NOMO-1 (cell line): ENCODE results near the gene ZG16.
"Not testable (repeated sequence)": the region's sequence is repeated elsewhere in the genome, so short reads cannot be mapped to it uniquely, and the experiment has no call there.

ENCODE experiments used
- DNase-seq, 2 experiments: peaks; one replicate each; lab custom pipeline; 2025; ENCODE audit not compliant: unreplicated experiment in 2 of 2; lab: John Stamatoyannopoulos, UW

Gene ZG16

DNA sequence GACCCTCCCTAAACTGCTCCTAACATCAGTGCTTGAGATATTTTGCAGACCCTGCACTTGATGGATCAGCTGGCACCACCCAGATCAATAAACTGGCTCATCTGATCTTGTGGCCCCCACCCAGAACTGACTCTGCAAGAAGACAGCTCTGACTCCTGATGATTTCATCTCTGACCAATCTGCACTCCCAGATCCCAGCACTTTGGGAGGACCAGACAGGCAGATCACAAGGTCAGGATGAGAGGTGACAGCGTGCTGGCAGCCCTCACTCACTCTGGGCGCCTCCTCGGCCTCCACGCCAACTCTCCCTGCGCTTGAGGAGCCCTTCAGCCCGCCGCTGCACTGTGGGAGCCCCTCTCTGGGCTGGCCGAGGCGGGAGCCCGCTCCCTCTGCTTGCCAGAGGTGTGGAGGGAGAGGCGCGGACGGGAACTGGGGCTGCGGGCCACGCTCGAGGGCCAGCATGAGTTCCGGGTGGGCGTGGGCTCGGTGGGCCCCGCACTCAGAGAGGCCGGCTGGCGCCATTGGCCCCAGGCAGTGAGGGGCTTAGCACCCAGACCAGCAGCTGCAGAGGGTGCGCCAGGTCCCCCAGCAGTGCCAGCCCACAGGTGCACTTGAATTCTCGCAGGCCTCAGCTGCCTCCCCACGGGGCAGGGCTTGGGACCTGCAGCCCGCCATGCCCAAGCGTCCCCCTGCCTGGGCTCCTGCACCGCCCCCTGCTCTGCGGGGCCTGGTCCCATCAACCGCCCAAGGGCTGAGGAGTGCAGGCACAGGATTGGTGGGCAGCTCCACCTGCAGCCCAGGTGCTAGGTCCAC, 29.9 kb upstream of the ZG16 start:
- no peak for DNase-seq

DNA sequence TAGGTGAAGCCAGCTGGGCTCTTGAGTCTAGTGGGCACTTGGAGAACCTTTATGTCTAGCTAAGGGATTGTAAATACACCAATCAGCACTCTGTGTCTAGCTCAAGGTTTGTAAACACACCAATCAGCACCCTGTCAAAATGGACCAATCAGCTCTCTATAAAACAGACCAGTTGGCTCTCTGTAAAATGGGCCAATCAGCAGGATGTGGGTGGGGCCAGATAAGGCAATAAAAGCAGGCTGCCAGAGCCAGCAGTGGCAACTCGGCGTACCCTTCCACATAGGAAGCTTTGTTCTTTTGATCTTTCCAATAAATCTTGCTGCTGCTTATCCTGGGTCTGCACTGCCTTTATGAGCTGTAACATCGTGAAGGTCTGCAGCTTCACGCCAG, 29.3 kb upstream of the ZG16 start:
- not testable (repeated sequence) for DNase-seq

DNA sequence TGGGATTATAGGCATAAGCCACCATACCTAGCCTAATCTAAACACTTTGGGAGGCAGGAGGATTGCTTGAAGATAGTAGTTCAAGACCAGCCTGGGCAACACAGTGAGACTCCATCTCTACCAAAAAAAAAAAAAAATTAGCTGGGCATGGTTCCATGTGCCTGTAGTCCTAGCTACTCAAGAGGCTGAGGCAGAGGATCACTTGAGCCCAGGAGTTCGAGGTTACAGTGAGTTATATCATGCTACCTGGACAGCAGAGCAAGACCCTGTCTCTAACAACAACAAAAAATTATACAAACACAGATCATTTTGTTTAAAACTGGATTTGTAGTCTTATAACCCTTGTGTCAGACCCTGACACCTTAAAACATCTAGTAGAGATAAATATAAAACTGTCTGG, 24.5 kb upstream of the ZG16 start:
- no peak for DNase-seq

DNA sequence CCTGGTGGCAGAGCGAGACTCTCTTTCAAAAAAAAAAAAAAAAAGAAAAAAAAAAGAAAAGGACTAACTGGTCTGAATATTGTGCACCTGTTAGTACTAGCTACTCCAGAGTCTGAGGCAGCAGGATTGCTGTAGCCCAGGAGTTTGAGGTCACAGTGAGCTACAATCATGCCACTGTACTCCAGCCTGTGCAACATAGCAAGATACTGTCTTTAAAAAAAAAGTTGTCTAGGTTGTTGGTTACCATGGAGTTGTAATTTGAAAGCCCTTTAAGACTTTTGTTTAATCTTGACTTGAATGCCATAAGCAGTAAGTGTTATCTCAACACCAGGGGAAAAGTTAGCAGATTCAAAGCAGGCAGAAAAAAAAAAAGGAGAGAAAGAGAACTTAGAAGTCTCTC, 21.4 kb upstream of the ZG16 start:
- no peak for DNase-seq

DNA sequence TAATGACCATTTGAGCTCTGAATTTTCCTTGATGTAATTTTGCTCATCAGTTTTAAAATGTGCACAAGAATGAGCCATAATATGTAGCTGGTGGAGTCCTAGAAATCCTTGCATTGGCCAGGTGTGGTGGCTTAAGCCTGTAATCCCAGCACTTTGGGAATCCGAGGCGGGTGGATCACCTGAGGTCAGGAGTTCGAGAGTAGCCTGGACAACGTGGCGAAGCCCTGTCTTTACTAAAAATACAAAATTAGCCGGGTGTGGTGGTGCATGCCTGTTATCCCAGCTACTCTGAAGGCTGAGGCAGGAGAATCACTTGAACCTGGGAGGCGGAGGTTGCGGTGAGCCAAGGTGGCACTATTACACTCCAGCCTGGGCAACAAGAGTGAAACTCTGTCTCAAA, 21.0 kb upstream of the ZG16 start:
- DNase-seq = not testable (repeated sequence)

DNA sequence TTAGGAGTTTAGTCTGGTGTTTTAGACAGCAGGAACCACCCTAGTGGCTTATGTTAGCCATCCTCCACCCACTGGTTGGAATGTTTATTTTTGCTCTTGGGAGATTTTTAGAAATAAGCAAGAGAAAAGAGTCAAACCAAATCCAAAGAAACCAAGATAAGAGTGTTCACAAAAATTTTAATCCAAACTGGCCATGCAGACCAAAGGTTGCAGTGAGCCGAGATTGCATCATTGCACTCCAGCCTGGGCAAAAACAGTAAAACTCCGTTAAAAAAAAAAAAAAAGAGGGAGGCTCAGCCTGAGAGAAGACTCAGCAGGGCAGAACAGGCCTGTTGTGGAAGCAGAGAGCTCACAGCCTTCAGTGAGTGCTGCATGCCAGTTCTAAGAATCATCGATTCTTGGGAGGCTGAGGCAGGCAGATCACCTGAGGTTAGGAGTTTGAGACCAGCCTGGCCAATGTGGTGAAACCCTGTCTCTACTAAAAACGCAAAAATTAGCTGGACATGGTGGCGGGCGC, 20.0 kb upstream of the ZG16 start:
- peak; percentile 43 to 58 for DNase-seq

DNA sequence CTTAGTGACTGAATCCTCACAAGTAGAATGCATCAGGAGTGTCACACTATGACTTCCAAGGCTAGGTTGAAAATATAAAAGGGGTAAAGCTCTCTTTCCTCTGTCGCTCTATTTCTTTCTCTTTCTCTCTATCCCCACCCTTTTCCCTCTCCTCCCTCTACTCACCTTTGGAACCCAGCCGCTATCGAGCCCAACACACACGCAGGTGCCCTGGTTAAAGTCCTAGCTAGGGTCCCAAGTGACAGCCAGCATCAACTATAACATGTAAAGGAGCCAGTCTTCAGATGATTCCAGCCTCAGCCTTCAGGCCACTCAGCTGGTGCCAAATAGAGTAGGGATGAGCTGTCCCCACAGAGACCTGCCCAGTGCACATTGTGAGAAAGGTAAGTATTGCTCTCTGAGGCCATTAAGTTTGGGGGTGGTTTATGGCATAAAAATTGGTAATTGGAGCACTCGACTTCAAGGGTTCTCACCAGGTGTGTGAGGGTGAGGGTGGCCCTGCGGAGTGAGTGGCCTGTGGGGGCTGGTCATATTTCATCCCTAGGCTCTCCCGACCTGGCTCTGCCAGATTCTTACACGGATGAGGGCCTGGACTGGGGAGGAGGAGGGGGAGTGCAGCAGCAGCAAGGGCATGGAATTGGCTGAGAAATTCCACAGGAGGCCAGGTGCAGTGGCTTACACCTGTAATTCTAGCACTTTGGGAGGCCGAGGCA, 17.3 kb upstream of the ZG16 start:
- no peak for DNase-seq

DNA sequence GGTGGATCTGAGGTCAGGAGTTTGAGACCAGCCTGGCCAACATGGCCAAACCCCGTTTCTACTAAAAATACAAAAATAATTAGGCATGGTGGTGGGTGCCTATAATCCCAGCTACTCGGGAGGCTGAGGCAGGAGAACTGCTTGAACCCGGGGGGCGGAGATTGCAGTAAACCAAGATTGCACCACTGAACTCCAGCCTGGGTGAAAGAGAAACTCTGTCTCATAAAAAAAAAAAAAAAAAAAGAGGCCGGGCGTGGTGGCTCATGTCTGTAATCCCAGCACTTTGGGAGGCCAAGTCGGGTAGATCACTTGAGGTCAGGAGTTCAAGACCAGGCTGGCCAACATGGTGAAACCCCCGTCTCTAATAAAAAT, 16.8 kb upstream of the ZG16 start:
- not testable (repeated sequence) for DNase-seq

DNA sequence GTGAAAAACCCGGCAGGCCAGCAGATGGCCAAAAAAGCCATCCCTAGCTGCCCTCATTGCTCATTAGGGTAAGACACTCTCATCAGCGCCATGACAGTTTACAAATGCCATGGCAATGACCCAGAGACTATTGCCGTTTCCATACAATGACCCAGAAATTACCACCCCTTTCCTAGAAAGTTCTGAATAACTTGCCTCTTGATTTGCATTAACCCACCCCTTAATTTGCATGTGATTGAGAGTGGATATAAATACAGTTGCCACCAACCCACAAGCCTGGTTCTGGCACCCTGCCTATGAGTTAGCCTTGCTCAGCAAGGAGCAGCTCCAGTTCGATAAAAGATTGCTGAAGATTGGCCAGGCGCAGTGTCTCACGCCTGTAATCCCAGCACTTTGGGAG, 16.2 kb upstream of the ZG16 start:
- DNase-seq = no peak

DNA sequence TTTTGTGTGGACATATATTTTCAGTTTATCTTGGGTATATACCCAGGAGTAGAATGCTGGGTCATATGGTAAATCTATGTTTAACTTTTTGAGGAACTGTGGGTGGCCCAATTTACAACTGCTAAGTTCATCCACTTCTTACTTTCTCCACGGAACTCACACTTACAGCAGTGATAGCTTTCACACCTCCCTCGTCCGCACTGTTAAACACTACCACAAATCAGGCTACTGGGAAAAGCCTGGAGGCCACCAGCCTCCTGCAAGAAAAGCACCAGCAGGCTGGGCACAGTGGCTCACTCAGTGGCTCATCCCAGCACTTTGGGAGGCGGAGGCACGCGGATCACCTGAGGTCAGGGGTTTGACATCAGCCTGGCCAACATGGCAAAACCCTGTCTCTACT, 14.7 kb upstream of the ZG16 start:
- peak in 1 of 2 experiments; percentile 33 for DNase-seq

DNA sequence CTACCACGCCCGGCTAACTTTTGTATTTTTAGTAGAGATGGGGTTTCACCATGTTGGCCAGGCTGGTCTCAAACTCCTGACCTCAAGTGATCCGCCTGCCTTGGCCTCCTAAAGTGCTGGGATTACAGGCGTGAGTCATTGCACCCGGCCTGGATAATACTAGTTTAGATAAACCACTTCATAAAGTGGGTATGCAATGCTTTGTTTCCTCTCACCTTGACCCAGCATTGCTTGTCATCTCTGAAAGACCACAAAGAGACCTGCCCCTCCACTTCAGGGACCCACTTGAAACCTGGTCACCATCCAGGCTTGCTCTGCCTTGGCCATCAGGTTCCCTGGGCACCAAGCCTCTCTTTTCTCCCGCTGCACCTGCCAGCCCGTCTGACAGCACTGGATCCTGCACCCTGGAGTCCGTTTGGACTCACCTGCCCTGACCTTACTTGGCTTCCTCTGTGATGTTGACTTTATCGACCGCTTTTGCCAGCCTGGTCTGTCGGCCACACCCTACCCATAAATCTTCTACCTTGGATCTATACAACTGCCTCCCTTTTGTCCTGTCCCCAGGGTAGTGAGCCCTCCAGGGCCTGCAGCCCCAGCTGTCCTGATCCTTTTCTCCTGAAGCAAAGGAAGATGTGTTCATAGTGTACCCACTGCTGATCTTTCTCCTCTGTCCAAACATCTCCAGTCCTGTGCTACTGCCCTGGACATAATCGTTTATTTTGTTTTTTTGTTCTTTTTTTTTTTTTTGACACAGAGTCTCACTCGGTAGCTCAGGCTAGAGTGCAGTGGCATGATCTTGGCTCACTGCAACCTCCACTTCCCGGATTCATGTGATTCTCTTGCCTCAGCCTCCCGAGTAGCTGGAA, 12.7 kb upstream of the ZG16 start:
- DNase-seq = no peak

DNA sequence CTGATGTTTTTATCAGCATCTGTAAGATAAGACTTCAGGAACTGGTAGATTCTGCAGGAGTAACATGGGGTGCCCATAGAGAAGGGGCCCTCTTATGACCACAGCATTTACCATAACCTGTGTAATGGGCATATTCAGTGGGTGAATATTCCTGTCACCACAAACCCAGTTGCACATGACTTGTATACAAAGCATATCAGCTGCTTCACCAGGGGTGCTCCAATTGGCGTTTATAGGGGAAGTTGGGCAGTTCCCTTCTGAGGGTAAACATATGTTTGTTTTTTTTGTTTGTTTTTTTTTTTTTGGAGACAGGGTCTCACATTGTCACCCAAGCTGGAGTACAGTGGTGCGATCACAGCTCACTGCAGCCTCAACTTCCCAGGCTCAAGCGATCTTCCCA, 11.5 kb upstream of the ZG16 start:
- no peak for DNase-seq

DNA sequence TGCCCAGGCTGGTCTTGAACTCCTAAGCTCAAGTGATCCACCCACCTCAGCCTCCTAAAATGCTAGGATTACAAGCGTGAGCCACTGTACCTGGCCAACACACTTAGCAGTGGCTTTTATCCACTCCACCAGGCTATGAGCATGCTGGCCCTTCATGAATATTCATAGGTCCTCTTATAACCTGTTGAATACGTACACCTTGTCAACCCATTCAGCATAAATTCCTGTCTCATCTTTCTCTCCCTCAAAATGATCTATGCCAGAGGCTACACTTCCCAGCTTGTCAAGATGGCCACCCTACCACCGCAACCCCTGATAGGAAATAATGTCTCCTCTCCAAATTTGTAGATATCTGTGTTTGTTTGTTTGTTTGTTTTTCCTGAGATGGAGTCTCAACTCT, 11.0 kb upstream of the ZG16 start:
- DNase-seq = no peak

DNA sequence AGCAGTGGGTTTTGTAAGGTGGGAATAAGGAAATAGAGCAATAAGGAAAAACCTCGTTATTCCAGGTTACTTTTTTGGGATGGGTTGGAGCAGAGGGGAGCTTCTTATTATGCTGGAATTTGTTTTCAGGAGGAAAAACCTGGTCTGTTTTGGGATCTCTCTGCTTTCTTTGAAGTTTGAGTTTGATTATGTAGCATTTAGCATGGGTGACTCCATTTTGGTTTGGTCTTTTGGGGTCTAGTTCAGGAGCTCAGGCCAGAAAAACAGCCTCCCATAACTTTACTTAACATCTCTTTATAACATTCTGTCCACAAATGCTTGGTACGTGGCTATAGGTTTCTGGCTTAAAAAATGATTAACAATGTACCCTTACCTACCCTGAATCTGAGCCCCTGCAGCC, 8.5 kb upstream of the ZG16 start:
- no peak for DNase-seq

DNA sequence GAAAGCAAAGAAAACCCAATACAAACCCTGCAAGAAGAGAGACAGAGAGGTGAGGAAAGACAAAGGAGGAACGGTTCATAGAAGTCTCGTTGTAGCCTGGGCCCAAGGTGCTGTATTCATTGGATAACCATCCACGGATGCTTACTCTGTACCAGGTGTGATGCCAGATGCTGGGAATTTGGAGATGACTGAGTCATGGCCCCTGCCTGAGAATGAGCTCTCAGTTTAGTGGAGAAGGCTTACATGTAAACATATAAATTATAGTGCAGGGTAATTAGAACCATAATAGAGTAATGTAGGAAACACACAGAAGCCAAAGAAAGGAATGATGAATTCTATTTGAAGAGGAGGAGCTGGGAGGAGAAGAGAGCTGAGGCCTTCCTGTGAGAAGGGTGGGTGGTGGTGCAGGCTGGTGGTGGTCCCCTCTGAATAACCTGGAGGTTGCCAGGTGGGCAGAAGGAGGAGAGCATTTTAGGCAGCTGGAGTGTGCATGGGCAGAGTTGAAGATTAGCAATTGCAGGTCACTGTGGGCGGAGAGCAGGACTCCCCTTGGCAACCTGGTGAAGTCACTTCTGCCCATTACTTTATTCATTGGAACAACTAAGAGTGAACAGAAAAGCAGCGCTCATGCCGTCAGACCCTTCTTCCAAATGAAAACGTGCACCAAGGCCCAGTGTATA, 7.7 kb upstream of the ZG16 start:
- no peak for DNase-seq

DNA sequence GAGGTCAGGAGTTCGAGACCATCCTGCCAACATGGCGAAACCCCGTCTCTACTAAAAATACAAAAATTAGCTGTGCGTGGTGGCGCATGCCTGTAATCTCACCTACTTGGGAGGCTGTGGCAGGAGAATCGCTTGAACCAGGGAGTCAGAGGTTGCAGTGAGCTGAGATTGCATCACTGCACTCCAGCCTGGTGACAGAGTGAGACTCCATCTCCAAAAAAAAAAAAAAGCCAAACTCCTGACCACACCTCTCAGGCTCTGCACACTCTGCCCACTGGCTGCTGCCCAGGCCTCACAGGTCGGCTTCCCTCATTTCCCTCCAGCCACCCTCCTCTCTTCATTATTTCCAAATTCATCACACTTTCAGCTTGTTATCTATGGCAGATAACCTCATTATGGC, 5.7 kb upstream of the ZG16 start:
- not testable (repeated sequence) for DNase-seq

DNA sequence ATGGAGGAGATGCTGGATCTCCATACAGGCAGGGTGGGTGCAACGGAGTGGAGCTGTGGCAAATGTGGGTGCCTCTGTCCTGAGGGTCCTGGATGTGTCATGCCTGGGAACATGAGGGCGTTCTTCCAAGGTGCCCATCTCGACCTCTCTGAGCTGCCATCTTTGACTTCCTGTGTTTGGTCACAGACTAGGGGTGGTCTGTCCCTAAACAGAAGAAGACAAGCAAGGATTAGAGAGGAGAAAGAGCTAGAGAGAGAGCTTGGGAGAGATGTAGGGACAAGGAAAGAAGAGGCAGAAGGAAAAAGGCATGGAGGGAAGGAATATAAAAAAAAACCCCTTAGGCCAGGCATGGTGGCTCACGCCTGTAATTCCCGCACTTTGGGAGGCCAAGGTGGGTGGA, 3.3 kb upstream of the ZG16 start:
- no peak for DNase-seq

DNA sequence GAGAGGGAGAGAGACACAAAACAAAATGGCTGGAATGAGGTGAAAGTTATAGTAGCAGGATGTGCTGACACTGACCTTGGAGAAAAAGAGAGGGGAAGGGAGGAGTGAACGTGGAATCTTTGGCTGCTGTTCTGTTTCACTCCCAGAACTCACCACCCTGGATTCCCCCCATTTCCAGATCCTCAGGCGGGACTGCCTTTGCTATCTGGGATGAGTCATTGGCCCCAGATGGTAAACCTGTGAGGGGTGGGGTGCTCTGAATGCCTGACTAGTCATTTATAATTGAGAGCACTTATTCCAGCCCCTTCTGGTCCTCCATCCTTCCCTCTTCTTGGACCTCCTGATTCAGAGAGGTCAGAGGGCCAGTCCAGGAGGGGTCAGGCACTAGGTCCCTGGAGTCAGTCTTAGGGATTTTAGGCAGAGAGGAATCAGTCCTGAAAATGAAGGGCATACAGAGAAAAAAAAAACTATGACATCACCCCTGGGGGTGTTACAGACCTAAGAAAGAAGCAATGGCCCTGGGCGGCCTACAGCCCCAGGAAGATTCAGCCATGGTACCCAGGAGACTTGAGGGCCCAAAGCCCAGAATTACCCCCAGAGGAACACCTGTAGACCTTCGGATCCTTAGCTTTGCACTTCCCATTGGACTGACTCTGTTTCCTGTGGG, 2.2 kb upstream of the ZG16 start:
- no peak for DNase-seq

DNA sequence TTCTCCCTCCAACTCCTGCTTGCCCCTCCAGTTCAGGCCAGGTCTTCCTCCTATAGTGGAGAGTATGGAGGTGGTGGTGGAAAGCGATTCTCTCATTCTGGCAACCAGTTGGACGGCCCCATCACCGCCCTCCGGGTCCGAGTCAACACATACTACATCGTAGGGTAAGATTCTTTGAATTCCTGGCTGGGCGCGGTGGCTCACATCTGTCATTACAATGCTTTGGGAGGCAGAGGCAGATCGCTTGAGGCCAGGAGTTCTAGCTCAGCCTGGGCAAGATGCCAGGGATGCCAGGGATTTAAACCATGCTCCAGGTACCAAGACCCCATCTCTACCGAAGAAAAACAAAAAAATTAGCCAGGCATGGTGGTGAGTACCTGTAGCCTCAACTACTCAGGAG, 1.4 kb downstream of the ZG16 start:
- DNase-seq = no peak
